CD14-positive monocyte (primary cell): Measurements from ENCODE around the gene ACVR2B. TPM values are rescaled to one million over a fixed set of nuclear protein-coding genes. Genes with fewer than 3 reads are reported as not detected.
A peak's percentile ranks its signal among the peaks of the same experiment; 100 is the strongest.

ENCODE experiments used
- DNase-seq, 3 donors: peaks; one replicate each; pipeline ENCODE4 v3.0.0-alpha.2; 2011 to 2022
- H2AFZ ChIP-seq: 2 replicates; pipeline ENCODE4 v1.6.0; 2012; ENCODE audit warnings: mild to moderate bottlenecking, low read depth, low read length, inconsistent platforms; ENCODE audit not compliant: insufficient read depth, poor library complexity, severe bottlenecking
- H3K27ac ChIP-seq, 2 donors: 1 replicate in 1 of 2; 2 replicates in 1 of 2; pipeline ENCODE4 v1.5.1; 2012 to 2013; ENCODE audit warnings: low read length in 2 of 2, control low read depth in 1 of 2, inconsistent platforms in 1 of 2, low read depth in 1 of 2, mild to moderate bottlenecking in 1 of 2
- H3K27me3 ChIP-seq, 2 donors: one replicate each; pipeline versions ENCODE4 v1.6.0 to v1.6.1; 2011 to 2013; ENCODE audit warnings: low read length in 2 of 2; ENCODE audit not compliant: control insufficient read depth in 2 of 2, insufficient read depth in 2 of 2
- H3K36me3 ChIP-seq, 2 donors: replicated peaks in 1 of 2; 1 replicate in 1 of 2; 2 replicates in 1 of 2; pipeline versions ENCODE4 v1.5.1 to v1.6.1; 2012 to 2013; ENCODE audit warnings: low read length in 2 of 2, control low read depth in 1 of 2, inconsistent platforms in 1 of 2, mild to moderate bottlenecking in 1 of 2; ENCODE audit not compliant: insufficient read depth in 2 of 2, control insufficient read depth in 1 of 2
- H3K4me1 ChIP-seq, 2 donors: 1 replicate in 1 of 2; 2 replicates in 1 of 2; pipeline versions ENCODE4 v1.5.1 to v1.6.1; 2012 to 2013; ENCODE audit warnings: low read length in 2 of 2, control low read depth in 1 of 2, inconsistent platforms in 1 of 2, mild to moderate bottlenecking in 1 of 2, moderate library complexity in 1 of 2; ENCODE audit not compliant: insufficient read depth in 2 of 2, control insufficient read depth in 1 of 2
- H3K4me2 ChIP-seq: replicated peaks from 2 replicates; pipeline ENCODE3; 2012; ENCODE audit warnings: low read length, moderate library complexity, mild to moderate bottlenecking; ENCODE audit not compliant: poor library complexity, severe bottlenecking; ENCODE audit errors: extremely low read depth
- H3K4me3 ChIP-seq, 3 experiments: fragments of 200-600 bp in 1 of 3; sonication (generic) in 1 of 3; replicated peaks in 1 of 3; 1 replicate in 2 of 3; 2 replicates in 1 of 3; pipeline ENCODE4 v1.5.1; 2011 to 2013; ENCODE audit warnings: low read length in 3 of 3, mild to moderate bottlenecking in 3 of 3, control low read depth in 2 of 3, low read depth in 2 of 3, inconsistent platforms in 1 of 3, moderate library complexity in 1 of 3
- H3K79me2 ChIP-seq: 2 replicates; pipeline ENCODE4 v1.6.0; 2012; ENCODE audit warnings: mild to moderate bottlenecking, control low read depth, inconsistent platforms, low read length, moderate library complexity; ENCODE audit not compliant: insufficient read depth
- H3K9ac ChIP-seq: 2 replicates; pipeline ENCODE4 v1.6.0; 2017; ENCODE audit warnings: low read length, mild to moderate bottlenecking; ENCODE audit not compliant: insufficient read depth, poor library complexity, severe bottlenecking
- H3K9me3 ChIP-seq, 2 donors: replicated peaks in 1 of 2; 1 replicate in 1 of 2; 2 replicates in 1 of 2; pipeline versions ENCODE4 v1.5.1 to v1.6.1; 2012 to 2013; ENCODE audit warnings: low read length in 2 of 2, control low read depth in 1 of 2; ENCODE audit not compliant: control insufficient read depth in 1 of 2, insufficient read depth in 1 of 2
- H4K20me1 ChIP-seq: 2 replicates; pipeline ENCODE4 v1.6.0; 2012; ENCODE audit warnings: mild to moderate bottlenecking, low read length, control low read depth, moderate library complexity; ENCODE audit not compliant: insufficient read depth
- H3K27ac Mint-ChIP-seq, 7 donors: one replicate each; pipeline ENCODE4 v1.8.0; 2020; ENCODE audit warnings: mild to moderate bottlenecking in 7 of 7, mixed read lengths in 7 of 7, moderate library complexity in 6 of 7, inconsistent platforms in 2 of 7
- H3K27me3 Mint-ChIP-seq, 3 donors: one replicate each; pipeline ENCODE4 v1.8.0; 2021 to 2022; ENCODE audit warnings: low read depth in 3 of 3, mild to moderate bottlenecking in 3 of 3, mixed read lengths in 3 of 3, moderate library complexity in 3 of 3, inconsistent platforms in 1 of 3
- H3K36me3 Mint-ChIP-seq, 2 donors: one replicate each; pipeline ENCODE4 v1.8.0; 2020; ENCODE audit warnings: mixed read lengths in 2 of 2, inconsistent platforms in 1 of 2, mild to moderate bottlenecking in 1 of 2
- H3K4me1 Mint-ChIP-seq: one replicate; pipeline ENCODE4 v1.8.0; 2020; ENCODE audit warnings: mild to moderate bottlenecking, mixed read lengths
- H3K4me3 Mint-ChIP-seq, 2 donors: one replicate each; pipeline ENCODE4 v1.8.0; 2020; ENCODE audit warnings: mild to moderate bottlenecking in 2 of 2, mixed read lengths in 2 of 2, moderate library complexity in 1 of 2
- H3K9me3 Mint-ChIP-seq, 7 donors: one replicate each; pipeline ENCODE4 v1.8.0; 2020 to 2022; ENCODE audit warnings: mixed read lengths in 7 of 7, mild to moderate bottlenecking in 6 of 7, moderate library complexity in 6 of 7, inconsistent platforms in 2 of 7
- WGBS: methylation state at CpG from one replicate; pipeline ENCODE4 v1.1.5; 2013; ENCODE audit warnings: missing lambda C conversion rate; ENCODE audit not compliant: insufficient coverage; 5-methylcytosine and 5-hydroxymethylcytosine counted together
- intact Hi-C, 2 donors: fragments of 100-400 bp; cut with micrococcal nuclease; formaldehyde crosslinking; loops; one replicate each; pipeline versions ENCODE4 v1.15.0 to v1.15.1; 2023
- polyA plus RNA-seq, 3 donors: library from polyadenylated mRNA; depleted of rRNA in 1 of 3; unstranded in 2 of 3; stranded (reverse) in 1 of 3; fragments of 300-500 nt in 2 of 3; fragments of >200 nt in 1 of 3; fragmentation: Illumina TruSeq in 2 of 3; gene quantifications; 1 replicate in 2 of 3; 2 replicates in 1 of 3; pipeline ENCODE4 v1.2.3, GENCODE V29; 2012 to 2021
- TF ChIP-seq, protein P1 (sequence below): fragments of 200-600 bp; IDR thresholded peaks from one replicate; pipeline ENCODE4 v1.8.0; 2022; ENCODE audit warnings: antibody characterized with exemption, mild to moderate bottlenecking

Gene ACVR2B
- polyA plus RNA-seq, 3 donors: 0.15 to 0.41 TPM; not detected in 1

DNA sequence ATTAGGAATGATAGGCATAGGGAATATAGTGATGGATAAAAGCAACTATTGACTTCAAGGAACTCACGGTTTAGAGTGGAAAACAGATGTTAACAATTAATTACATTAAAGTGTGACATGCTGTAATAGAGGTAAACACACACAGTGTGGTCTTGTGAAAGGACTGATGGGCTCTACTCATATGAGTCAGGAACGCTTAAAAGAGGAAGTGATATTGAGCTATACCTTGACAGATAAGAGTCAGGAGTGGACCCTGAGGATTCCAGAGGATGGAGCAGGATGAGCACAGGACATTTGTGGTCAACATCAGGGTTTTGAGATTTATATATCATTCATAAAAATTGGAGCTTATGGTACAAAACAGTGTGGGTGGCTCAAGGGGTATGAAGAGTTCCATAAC lies 53.4 kb downstream of the ACVR2B start:
- Mint-ChIP-seq H3K36me3 (peaks cover 52 to 67% of the 10 kb centered on the region in 2 donors), H3K4me3 (no peak overlapping the region)

DNA sequence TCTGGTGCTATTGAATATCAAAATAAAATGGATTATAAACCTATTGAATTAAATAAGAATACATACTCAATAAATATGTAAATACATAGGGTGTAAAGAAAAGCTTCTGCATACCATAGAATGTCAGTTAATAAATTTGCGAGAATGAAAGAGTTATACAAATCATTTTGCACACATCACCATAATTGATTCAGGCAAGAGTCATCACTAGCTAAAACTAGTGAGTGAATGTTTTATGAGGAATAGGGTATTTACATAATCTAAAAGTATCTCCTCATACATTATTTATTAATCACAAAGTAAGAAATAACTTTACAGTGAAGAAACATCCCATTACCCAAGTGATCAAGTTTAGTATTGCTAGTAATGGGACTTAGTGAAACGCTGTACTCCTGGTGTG lies 56.0 kb downstream of the ACVR2B start:
- Histone ChIP-seq H3K27me3 (no peaks in the 10 kb centered on the region), H3K4me2 (no peak overlapping the region), H3K36me3 (peaks cover 41 to 78% of the 10 kb centered on the region in 2 donors), H3K9me3 (no peaks in the 10 kb centered on the region), H4K20me1 (no peaks in the 10 kb centered on the region), H3K4me1 (no peaks in the 10 kb centered on the region), H2AFZ (no peak overlapping the region), H3K79me2 (no peaks in the 10 kb centered on the region), H3K9ac (no peak overlapping the region), H3K4me3 (no peak overlapping the region), H3K27ac (no peak overlapping the region)
- Mint-ChIP-seq H3K27me3 (no peaks in the 10 kb centered on the region), H3K27ac (no peak overlapping the region), H3K9me3 (no peaks in the 10 kb centered on the region), H3K4me1 (no peaks in the 10 kb centered on the region), H3K4me3 (no peak overlapping the region), H3K36me3 (peaks cover 50 to 72% of the 10 kb centered on the region in 2 donors)
- DNase-seq: no peak
- WGBS: no CpG with 5 or more reads among the region's 2 CpGs
- intact Hi-C loops: no loop called here
- TF ChIP-seq, protein P1, sequence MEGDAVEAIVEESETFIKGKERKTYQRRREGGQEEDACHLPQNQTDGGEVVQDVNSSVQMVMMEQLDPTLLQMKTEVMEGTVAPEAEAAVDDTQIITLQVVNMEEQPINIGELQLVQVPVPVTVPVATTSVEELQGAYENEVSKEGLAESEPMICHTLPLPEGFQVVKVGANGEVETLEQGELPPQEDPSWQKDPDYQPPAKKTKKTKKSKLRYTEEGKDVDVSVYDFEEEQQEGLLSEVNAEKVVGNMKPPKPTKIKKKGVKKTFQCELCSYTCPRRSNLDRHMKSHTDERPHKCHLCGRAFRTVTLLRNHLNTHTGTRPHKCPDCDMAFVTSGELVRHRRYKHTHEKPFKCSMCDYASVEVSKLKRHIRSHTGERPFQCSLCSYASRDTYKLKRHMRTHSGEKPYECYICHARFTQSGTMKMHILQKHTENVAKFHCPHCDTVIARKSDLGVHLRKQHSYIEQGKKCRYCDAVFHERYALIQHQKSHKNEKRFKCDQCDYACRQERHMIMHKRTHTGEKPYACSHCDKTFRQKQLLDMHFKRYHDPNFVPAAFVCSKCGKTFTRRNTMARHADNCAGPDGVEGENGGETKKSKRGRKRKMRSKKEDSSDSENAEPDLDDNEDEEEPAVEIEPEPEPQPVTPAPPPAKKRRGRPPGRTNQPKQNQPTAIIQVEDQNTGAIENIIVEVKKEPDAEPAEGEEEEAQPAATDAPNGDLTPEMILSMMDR: no peak

More for the DNA sequence above, 53.4 kb downstream of the ACVR2B start:
- H3K4me1 ChIP-seq: no peaks in the 10 kb centered on the region
- no peaks in the 10 kb centered on the region for H3K79me2 ChIP-seq
- no peak overlapping the region for H3K4me3 ChIP-seq
- H3K36me3 ChIP-seq: peaks cover 39 to 85% of the 10 kb centered on the region in 2 donors
- TF ChIP-seq, protein P1: no peak
- Mint-ChIP-seq H3K4me1 (no peaks in the 10 kb centered on the region), H3K27ac (peak overlapping the region in 1 of 7 donors; percentile 31), H3K27me3 (no peaks in the 10 kb centered on the region), H3K9me3 (no peaks in the 10 kb centered on the region)
- intact Hi-C loops: no loop called here
- WGBS: 50% methylated on average over 1 of the region's 2 CpGs
- no peak for DNase-seq
- no peak overlapping the region for H3K9ac ChIP-seq
- H3K4me2 ChIP-seq: no peak overlapping the region
- no peak overlapping the region for H2AFZ ChIP-seq
- no peaks in the 10 kb centered on the region for H3K9me3 ChIP-seq
- H3K27ac ChIP-seq: no peak overlapping the region
- no peaks in the 10 kb centered on the region for H4K20me1 ChIP-seq
- H3K27me3 ChIP-seq: no peaks in the 10 kb centered on the region
